Measurements from ENCODE around the gene CCL27.

Gene CCL27

GRCh38 chr9:34627716-34628655 is 34.5 kb downstream of the CCL27 start:
- no peak for DNase-seq (ENCODE audit: low read depth in 2 of 2)

- DNase-seq (ENCODE audit: low read depth in 2 of 2), result no peak
Observed at GRCh38 chr9:34625186-34625486, 37.3 kb downstream of the CCL27 start.

- DNase-seq (ENCODE audit: low read depth in 2 of 2), result no peak
Observed at GRCh38 chr9:34624475-34625185, 37.8 kb downstream of the CCL27 start.

- DNase-seq (ENCODE audit: low read depth in 2 of 2), result no peak
Observed at GRCh38 chr9:34623374-34624235, 38.9 kb downstream of the CCL27 start.

- DNase-seq (ENCODE audit: low read depth in 2 of 2), result peak; percentile 84 to 87
Observed at GRCh38 chr9:34620061-34620994, 42.1 kb downstream of the CCL27 start, which contains the start of gene DCTN3. TSS of gene DCTN3 (minus strand) at chr9:34620495. CDS start at chr9:34620464, 31 bp downstream.

GRCh38 chr9:34615132-34615531 is 47.3 kb downstream of the CCL27 start:
- DNase-seq (ENCODE audit: low read depth in 2 of 2), result no peak

- peak in 1 of 2 donors; percentile 53 for DNase-seq (ENCODE audit: low read depth in 2 of 2)
Observed at GRCh38 chr9:34612788-34613390, 49.6 kb downstream of the CCL27 start.

Measured in stimulated activated CD8-positive, alpha-beta memory T cell treated with anti-CD3 and anti-CD28 coated beads, Interleukin-7, amount 100 ng/mL, for 4 hours (primary cell).